HL-60 (cell line): Measurements from ENCODE around the gene ATP8A1.

Experiments used
- CTCF ChIP-seq: IDR thresholded peaks from one replicate; pipeline ENCODE4 v1.5.1; 2011; ENCODE audit warnings: low read length, control low read depth, inconsistent platforms; ENCODE audit not compliant: insufficient read depth
- GABPA ChIP-seq: IDR thresholded peaks from 2 replicates; pipeline ENCODE4 v1.6.1; 2012; ENCODE audit warnings: low read depth
- POLR2AphosphoS5 ChIP-seq: IDR thresholded peaks from 2 replicates; pipeline ENCODE4 v1.6.1; 2012; ENCODE audit warnings: low read depth

GRCh38 chr4:42404001-42404400 lies 252.9 kb downstream of the ATP8A1 start:
- TF ChIP-seq CTCF = no peak
- TF ChIP-seq GABPA = no peak
- no peak for TF ChIP-seq POLR2AphosphoS5
